K562 (cell line): Measurements from ENCODE around the gene PVALEF. TPM values are rescaled to one million over a fixed set of nuclear protein-coding genes. Genes with fewer than 3 reads are reported as not detected.
A peak's percentile ranks its signal among the peaks of the same experiment; 100 is the strongest.

Source experiments
- ATAC-seq: fragments of 200-7000 bp; cut with Tn5 transposase; 3 replicates; pipeline ENCODE4 v1.9.1; 2020; ENCODE audit warnings: moderate library complexity
- BruUV-seq: library from RNA; stranded (reverse); fragments of 400-500 nt; replicated peaks from 2 replicates; lab custom pipeline; 2021; lab: Mats Ljungman, UMichigan
- CTCF ChIA-PET: fragments of 300-600 bp; formaldehyde crosslinking; extraction: SDS; loops from one replicate; lab custom pipeline; 2021; ENCODE audit warnings: low intra/inter-chr PET ratio; lab: Yijun Ruan, JAX
- POLR2A ChIA-PET: fragments of 300-600, 350-650 bp; sonication (Branson Sonifier 250); formaldehyde crosslinking; extraction: SDS; loops from one replicate; lab custom pipeline; 2021; ENCODE audit warnings: antibody characterized with exemption, inconsistent platforms; lab: Yijun Ruan, JAX
- DNase-seq, 4 experiments: peaks; one replicate each; pipeline versions ENCODE4 v3.0.0 to v3.0.0-alpha.2; 2011 to 2018; ENCODE audit warnings: low spot score in 3 of 4, mixed read lengths in 3 of 4; ENCODE audit errors: extremely low read depth in 1 of 4
- FAIRE-seq: peaks from 2 replicates; lab custom pipeline; 2011; peaks lifted over from hg19 to GRCh38; lab: Jason Lieb, UNC
- H2AFZ ChIP-seq: 2 replicates; pipeline ENCODE4 v1.6.0; 2011; ENCODE audit warnings: low read depth, low read length, control low read depth, inconsistent platforms
- H3K27ac ChIP-seq: fragments of 200-600 bp; 3 replicates; pipeline ENCODE4 v1.8.0; 2011; ENCODE audit warnings: low read depth, mild to moderate bottlenecking, control low read depth, inconsistent platforms, low read length, moderate library complexity, mixed read lengths; ENCODE audit errors: extremely low read depth
- H3K27me3 ChIP-seq, 2 experiments: fragments of 300-600 bp in 1 of 2; 2 replicates in 1 of 2; 3 replicates in 1 of 2; pipeline versions ENCODE4 v1.6.0 to v1.8.0; 2011; ENCODE audit warnings: inconsistent platforms in 2 of 2, low read length in 2 of 2, mild to moderate bottlenecking in 1 of 2, mixed read lengths in 1 of 2, moderate library complexity in 1 of 2; ENCODE audit not compliant: control insufficient read depth in 2 of 2, insufficient read depth in 2 of 2
- H3K36me3 ChIP-seq: fragments of 300-600 bp; 3 replicates; pipeline ENCODE4 v1.8.0; 2011; ENCODE audit warnings: mild to moderate bottlenecking, low read length, inconsistent platforms; ENCODE audit not compliant: control insufficient read depth, insufficient read depth
- H3K4me1 ChIP-seq, 2 experiments: fragments of 200-600 bp in 1 of 2; replicated peaks in 1 of 2; 2 replicates in 1 of 2; 3 replicates in 1 of 2; pipeline versions ENCODE4 v1.5.1 to v1.8.0; 2011; ENCODE audit warnings: inconsistent platforms in 2 of 2, low read length in 2 of 2, mild to moderate bottlenecking in 1 of 2, mixed read lengths in 1 of 2, moderate library complexity in 1 of 2; ENCODE audit not compliant: control insufficient read depth in 2 of 2, insufficient read depth in 2 of 2
- H3K4me2 ChIP-seq: 2 replicates; pipeline ENCODE4 v1.6.1; 2011; ENCODE audit warnings: low read length, control low read depth, inconsistent platforms, mixed read lengths; ENCODE audit not compliant: insufficient read depth
- H3K4me3 ChIP-seq: fragments of 200-600 bp; sonication (generic), shearing (Covaris generic); 2 replicates; pipeline ENCODE4 v1.5.1; 2016; ENCODE audit warnings: control low read depth, inconsistent platforms
- H3K79me2 ChIP-seq: fragments of 200-600 bp; 3 replicates; pipeline ENCODE4 v1.8.0; 2011; ENCODE audit warnings: low read length, inconsistent platforms; ENCODE audit not compliant: control insufficient read depth, insufficient read depth
- H3K9ac ChIP-seq, 2 experiments: 2 replicates each; pipeline versions ENCODE4 v1.6.0 to v1.6.1; 2011; ENCODE audit warnings: low read depth in 2 of 2, low read length in 2 of 2, control low read depth in 1 of 2, inconsistent platforms in 1 of 2, mild to moderate bottlenecking in 1 of 2, mixed read lengths in 1 of 2; ENCODE audit not compliant: insufficient read depth in 1 of 2
- H3K9me1 ChIP-seq: one replicate; pipeline ENCODE4 v1.6.0; 2011; ENCODE audit warnings: inconsistent platforms, mild to moderate bottlenecking, low read length, moderate library complexity; ENCODE audit not compliant: control insufficient read depth, insufficient read depth
- H3K9me3 ChIP-seq: replicated peaks from 2 replicates; pipeline ENCODE4 v1.5.1; 2011; ENCODE audit warnings: low read depth, low read length, inconsistent platforms; ENCODE audit not compliant: control insufficient read depth, insufficient read depth
- H4K20me1 ChIP-seq: replicated peaks from 2 replicates; pipeline ENCODE4 v1.6.1; 2011; ENCODE audit warnings: low read length, inconsistent platforms, mixed read lengths; ENCODE audit not compliant: control insufficient read depth, insufficient read depth
- BHLHE40 ChIP-seq: IDR thresholded peaks from 2 replicates; pipeline ENCODE4 v1.6.1; 2011; ENCODE audit warnings: low read length, improper control_type of control experiment
- EGR1 ChIP-seq: fragments of 450-650 bp; conservative IDR thresholded peaks from 2 replicates; pipeline ENCODE4 v1.6.1; 2017; ENCODE audit warnings: mild to moderate bottlenecking
- SMC3 ChIP-seq: conservative IDR thresholded peaks from 2 replicates; pipeline ENCODE4 v1.6.1; 2011; ENCODE audit warnings: low read depth, low read length, improper control_type of control experiment; ENCODE audit not compliant: insufficient read depth
- ZBTB40 ChIP-seq, 2 experiments: fragments of 450-650 bp in 1 of 2; sonication (generic) in 1 of 2; formaldehyde crosslinking in 1 of 2; IDR thresholded peaks; 2 replicates each; pipeline versions ENCODE4 v1.7.1 to v1.9.0; 2016 to 2022; ENCODE audit warnings: inconsistent platforms in 1 of 2, mild to moderate bottlenecking in 1 of 2, missing genetic modification reagents in 1 of 2
- ZNF263 ChIP-seq: sonication (generic); formaldehyde crosslinking; IDR thresholded peaks from 2 replicates; pipeline ENCODE4 v1.8.0; 2022; ENCODE audit warnings: mild to moderate bottlenecking, missing genetic modification reagents, borderline replicate concordance
- WGBS: fragments of 100-300 bp; shearing (Covaris generic); methylation state at CpG from one replicate; pipeline ENCODE4 v1.1.6; 2016; ENCODE audit warnings: low coverage, mixed read lengths; ENCODE audit not compliant: insufficient coverage; ENCODE audit errors: missing lambda C conversion rate; 5-methylcytosine and 5-hydroxymethylcytosine counted together
- in situ Hi-C: fragments of 300-500 bp; cut with MboI; formaldehyde crosslinking; loops from 4 replicates; pipeline ENCODE4 v1.15.0; 2018; ENCODE audit warnings: inconsistent platforms, mixed read lengths
- intact Hi-C: fragments of 100-400 bp; cut with micrococcal nuclease; formaldehyde crosslinking; loops from 2 replicates; pipeline ENCODE4 v1.14.2; 2022
- polyA plus RNA-seq, 8 experiments: library from polyadenylated mRNA; depleted of rRNA in 4 of 8; stranded (reverse) in 5 of 8; unstranded in 3 of 8; fragments of >200 nt; fragmentation: Nextera tagmentation in 2 of 8; fragmentation: Illumina TruSeq in 1 of 8; extraction: Ambion mirVana in 2 of 8; extraction: Trizol in 1 of 8; gene quantifications; 2 replicates each; pipeline versions ENCODE4 v1.2.1 to v1.2.3, GENCODE V29; 2011 to 2014; ENCODE audit warnings: inconsistent platforms in 1 of 8, missing spikeins in 1 of 8
- total RNA-seq, 7 experiments: library from RNA; depleted of rRNA in 6 of 7; stranded (reverse); fragments of >200 nt in 6 of 7; fragmentation: Illumina TruSeq in 2 of 7; extraction: Trizol in 2 of 7; gene quantifications; 2 replicates each; pipeline versions ENCODE4 v1.2.1 to v1.2.3, GENCODE V29; 2011 to 2021; ENCODE audit warnings: low replicate concordance in 1 of 7

The PVALEF gene
- total and polyA plus RNA-seq, 9 of the 15 experiments (the other 6 are each of a cell fraction or from before 2014, with no cell fraction given), result not detected

GRCh38 chr17:81140018-81140417, 25.3 kb upstream of the PVALEF start:
- Histone ChIP-seq H3K4me3 (no peak overlapping the region), H3K9me1 (no peaks in the 10 kb centered on the region), H3K36me3 (no peaks in the 10 kb centered on the region), H2AFZ (no peak overlapping the region), H3K27me3 (peaks cover 0 to 23% of the 10 kb centered on the region in 2 experiments; a peak in 2 of 5 replicates), H4K20me1 (no peaks in the 10 kb centered on the region), H3K9me3 (peaks cover 2% of the 10 kb centered on the region; the same call in 1 of the 2 replicates), H3K9ac (no peak overlapping the region), H3K79me2 (no peaks in the 10 kb centered on the region), H3K27ac (no peak overlapping the region), H3K4me2 (no peak overlapping the region), H3K4me1 (peaks cover 9 to 47% of the 10 kb centered on the region in 2 experiments; a peak in 3 of 5 replicates)
- no TSS peak for BruUV-seq
- ChIA-PET CTCF (interaction anchor here (0.9 kb wide), 1 partner anchor 102 kb away, joined by 3 read pairs; no protein-coding TSS in a partner anchor), POLR2A (interaction anchor here (1.4 kb wide), 1 partner anchor 8 kb away, joined by 6 read pairs; no protein-coding TSS in a partner anchor)
- in situ Hi-C loops (loop anchor here (25.0 kb wide), 1 partner anchor 97 kb away; the partner anchor contains the start of genes NDUFAF8 and TEPSIN), intact Hi-C loops (loop anchor here (5.0 kb wide), 1 partner anchor 87 kb away; no protein-coding TSS in a partner anchor)
- 5% methylated on average over 8 of the region's 8 CpGs for WGBS
- TF ChIP-seq SMC3, result no peak
- no peak for TF ChIP-seq ZBTB40 (IDR thresholded peaks at IDR 0.05)
- TF ChIP-seq ZBTB40 (CRISPR knock-in tag; IDR thresholded peaks at IDR 0.05), result no peak
- TF ChIP-seq ZNF263, result 0 out of 2 replicates have a peak, but pooled peaks have one; percentile 19
- no peak for TF ChIP-seq EGR1
- TF ChIP-seq BHLHE40, result peak; percentile 62
- FAIRE-seq (no peak), ATAC-seq (no peak), DNase-seq (no peak)
